ENCODE data around the gene DNAI1.

DNA sequence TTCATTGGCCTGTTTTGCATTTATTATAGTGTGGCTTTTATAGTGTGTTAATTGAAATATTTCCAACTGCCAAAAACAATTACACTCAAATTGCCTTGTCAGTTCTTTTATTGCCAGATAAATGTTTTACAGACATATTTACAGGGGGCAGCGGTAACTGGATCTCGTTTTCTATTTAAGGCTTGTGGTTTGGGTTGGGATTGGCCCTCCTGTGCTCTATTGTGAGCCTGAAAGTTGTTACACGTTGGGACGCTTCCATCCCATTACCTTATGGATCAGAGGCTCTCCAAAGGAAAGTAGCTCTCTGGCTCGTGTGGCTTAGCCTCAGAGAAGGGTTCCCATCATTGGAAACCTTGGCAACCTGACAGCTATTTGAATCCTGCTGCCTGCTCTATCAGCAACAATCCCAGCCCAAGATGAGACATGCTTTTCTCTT, 20.8 kb downstream of the DNAI1 start:
- TF ChIP-seq, protein P1, sequence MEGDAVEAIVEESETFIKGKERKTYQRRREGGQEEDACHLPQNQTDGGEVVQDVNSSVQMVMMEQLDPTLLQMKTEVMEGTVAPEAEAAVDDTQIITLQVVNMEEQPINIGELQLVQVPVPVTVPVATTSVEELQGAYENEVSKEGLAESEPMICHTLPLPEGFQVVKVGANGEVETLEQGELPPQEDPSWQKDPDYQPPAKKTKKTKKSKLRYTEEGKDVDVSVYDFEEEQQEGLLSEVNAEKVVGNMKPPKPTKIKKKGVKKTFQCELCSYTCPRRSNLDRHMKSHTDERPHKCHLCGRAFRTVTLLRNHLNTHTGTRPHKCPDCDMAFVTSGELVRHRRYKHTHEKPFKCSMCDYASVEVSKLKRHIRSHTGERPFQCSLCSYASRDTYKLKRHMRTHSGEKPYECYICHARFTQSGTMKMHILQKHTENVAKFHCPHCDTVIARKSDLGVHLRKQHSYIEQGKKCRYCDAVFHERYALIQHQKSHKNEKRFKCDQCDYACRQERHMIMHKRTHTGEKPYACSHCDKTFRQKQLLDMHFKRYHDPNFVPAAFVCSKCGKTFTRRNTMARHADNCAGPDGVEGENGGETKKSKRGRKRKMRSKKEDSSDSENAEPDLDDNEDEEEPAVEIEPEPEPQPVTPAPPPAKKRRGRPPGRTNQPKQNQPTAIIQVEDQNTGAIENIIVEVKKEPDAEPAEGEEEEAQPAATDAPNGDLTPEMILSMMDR (IDR thresholded peaks at IDR 0.05; ENCODE audit: poor library complexity), result no peak
- no peak for TF ChIP-seq EZH2 (IDR thresholded peaks at IDR 0.05; ENCODE audit: borderline replicate concordance)

All from hepatocyte (in vitro differentiated cells).